ENCODE results near the gene XRCC5.

GRCh38 chr2:216161967-216162366, 52.8 kb downstream of the XRCC5 start:
- no peak for TF ChIP-seq POLR2A (IDR thresholded peaks at IDR 0.05)
- TF ChIP-seq CTCF (IDR thresholded peaks at IDR 0.05) = no peak
